Heart left ventricle (tissue), 16 donors: ENCODE results near the gene NLRC5. TPM values are rescaled to one million over a fixed set of nuclear protein-coding genes. Genes with fewer than 3 reads are reported as not detected.

Experiments used
- ATAC-seq, 4 donors: fragments of 200-7000 bp; cut with Tn5 transposase; one replicate each; pipeline ENCODE4 v1.9.1; 2020 to 2022; ENCODE audit warnings: moderate library complexity in 4 of 4, mild to moderate bottlenecking in 3 of 4, moderate number of reproducible peaks in 1 of 4
- DNase-seq, 5 donors: peaks; one replicate each; pipeline ENCODE4 v3.0.0-alpha.2; 2020
- H3K27ac ChIP-seq, 12 donors: fragments of 200-600 bp; sonication (generic) in 4 of 12; one replicate each; pipeline versions ENCODE4 v1.5.0 to v1.8.0; 2016 to 2022; ENCODE audit warnings: mild to moderate bottlenecking in 2 of 12
- H3K27me3 ChIP-seq, 9 donors: fragments of 200-600 bp; sonication (generic) in 2 of 9; one replicate each; pipeline versions ENCODE4 v1.5.1 to v1.8.0; 2016 to 2022; ENCODE audit warnings: mild to moderate bottlenecking in 3 of 9
- H3K36me3 ChIP-seq, 9 donors: fragments of 200-600 bp; sonication (generic) in 2 of 9; one replicate each; pipeline versions ENCODE4 v1.5.0 to v1.8.0; 2018 to 2022; ENCODE audit warnings: mild to moderate bottlenecking in 2 of 9
- H3K4me1 ChIP-seq, 12 donors: fragments of 200-600 bp; sonication (generic) in 4 of 12; one replicate each; pipeline versions ENCODE4 v1.5.0 to v1.8.0; 2016 to 2022; ENCODE audit warnings: mild to moderate bottlenecking in 3 of 12
- H3K4me3 ChIP-seq, 12 donors: fragments of 200-600 bp; sonication (generic) in 4 of 12; one replicate each; pipeline versions ENCODE4 v1.5.0 to v1.8.0; 2017 to 2022; ENCODE audit warnings: mild to moderate bottlenecking in 9 of 12, moderate library complexity in 4 of 12
- H3K9me3 ChIP-seq, 12 donors: fragments of 200-600 bp; sonication (generic) in 4 of 12; one replicate each; pipeline versions ENCODE4 v1.5.0 to v1.8.0; 2016 to 2022; ENCODE audit warnings: mild to moderate bottlenecking in 1 of 12
- POLR2A ChIP-seq, 2 donors: fragments of 450-650 bp; IDR thresholded peaks; one replicate each; pipeline ENCODE4 v1.6.1; 2017; ENCODE audit warnings: antibody characterized with exemption in 2 of 2, mild to moderate bottlenecking in 2 of 2, moderate library complexity in 2 of 2
- WGBS, 4 donors: extraction: QIAGEN DNeasy Blood & Tissue Kit in 2 of 4; methylation state at CpG; one replicate each; pipeline versions ENCODE4 v1.1.5 to v1.1.7; 2013 to 2018; 5-methylcytosine and 5-hydroxymethylcytosine counted together
- intact Hi-C, 10 donors: fragments of 100-400 bp; cut with DNase I; formaldehyde crosslinking; loops; one replicate each; pipeline versions ENCODE4 v1.11.1 to v1.14.2; 2022
- polyA plus RNA-seq, 2 donors: library from polyadenylated mRNA; stranded (reverse); fragments of 200-250 nt; gene quantifications; one replicate each; pipeline ENCODE4 v1.2.3, GENCODE V29; 2013
- total RNA-seq, 9 donors: library from RNA; depleted of rRNA in 2 of 9; stranded (reverse); fragments of >200 nt in 2 of 9; fragmentation: NEBNext Ultra II Directional in 3 of 9; extraction: Animal tissue kit (Norgen Biotek cat#: 25700) in 3 of 9; gene quantifications; one replicate each; pipeline versions ENCODE4 v1.1.0 to v1.2.4, GENCODE V29; 2016 to 2023
- TF ChIP-seq, protein P1 (sequence below), 12 donors: fragments of 200-600 bp; sonication (generic) in 4 of 12; IDR thresholded peaks; one replicate each; pipeline versions ENCODE4 v1.5.0 to v1.8.0; 2018 to 2022; ENCODE audit warnings: antibody characterized with exemption in 12 of 12, mild to moderate bottlenecking in 5 of 12
- donor health status: ischemic (EF 13 %, LVEDD 7.1; RV severe dilation, severe dysfunction).
- donor health status: healthy with polysubstance abuse.
- donor health status: DM: no; HTN: yes; CAD: no.
- donor health status: DM: no; HTN: no; CAD: no.
- donor health status: ischemic (EF 25% LVEDD 6.9; RV normal size, moderate dysfunction).
- donor health status: ischemic (EF 25% LVEDD 5.7; RV mildly dilated, moderate dysfunction).
- donor health status: healthy.
- donor health status: DM: yes; HTN: yes; CAD: no.
- donor health status: ischemic (EF 35%, LVEDD 5.7; RV mildly dilated, moderate dysfunction).
- donor health status: nonischemic (EF 11% LVEDD 7.7; RV severe dilation, severe dysfunction).
- donor health status: DM: yes; HTN: yes; CAD: no.
- donor health status: PGD.
- donor health status: ischemic (EF 29% LVEDD 5.4; RV normal size, mild dysfunction).
- donor health status: nonischemic (EF 23%, LVEDD 6.1; RV moderate dilation, normal function).

Gene NLRC5
- total and polyA plus RNA-seq, 11 donors: 5.8 to 98.6 (median 9.9) TPM

DNA sequence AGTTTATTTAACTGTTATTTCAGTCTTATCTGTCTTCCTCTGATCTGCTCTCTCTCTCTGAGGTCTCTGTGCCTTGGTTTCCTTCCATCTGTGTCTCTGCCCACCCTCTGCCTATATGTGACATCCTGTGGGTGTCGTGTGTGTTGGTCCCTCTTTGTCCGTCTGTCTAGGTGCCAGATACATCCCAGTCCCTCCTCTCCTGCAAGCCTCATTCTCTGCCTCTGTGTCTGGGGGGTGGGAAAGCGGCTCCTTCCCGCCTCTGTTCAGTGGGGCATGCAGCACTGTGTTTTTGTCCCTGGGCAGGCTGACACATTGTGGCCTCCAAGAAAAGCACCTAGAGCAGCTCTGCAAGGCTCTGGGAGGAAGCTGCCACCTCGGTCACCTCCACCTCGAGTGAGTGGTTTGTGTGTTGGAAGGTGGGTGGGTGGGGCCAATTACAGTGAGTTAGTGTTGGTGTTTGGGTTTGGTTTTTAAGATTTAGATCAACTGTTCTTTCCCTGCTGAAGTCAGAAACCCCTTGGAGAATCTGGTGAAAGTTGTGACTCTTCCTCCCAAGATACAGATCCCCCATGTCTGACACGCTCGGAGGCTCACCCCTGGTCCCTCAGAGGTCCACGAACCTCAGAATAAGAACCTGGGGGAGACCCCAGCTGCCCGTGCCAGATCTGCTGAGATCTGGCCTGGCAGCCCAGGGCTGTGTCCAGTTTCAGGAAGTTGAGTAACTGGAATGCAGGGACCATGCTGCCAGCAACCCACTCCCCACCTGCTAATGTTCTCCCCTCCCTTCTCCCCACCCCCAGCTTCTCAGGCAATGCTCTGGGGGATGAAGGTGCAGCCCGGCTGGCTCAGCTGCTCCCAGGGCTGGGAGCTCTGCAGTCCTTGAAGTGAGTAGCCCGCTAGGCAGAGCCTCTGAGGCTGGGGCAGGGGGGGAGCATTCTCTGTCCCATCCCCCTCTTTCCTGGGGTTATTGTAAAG lies 52.1 kb downstream of the NLRC5 start:
- Histone ChIP-seq H3K9me3 (no peaks in the 10 kb centered on the region), H3K4me3 (peak overlapping the region in 1 of 12 donors; percentile 33), H3K27me3 (no peaks in the 10 kb centered on the region), H3K4me1 (peaks cover 0 to 67% (median 6%) of the 10 kb centered on the region in 12 donors), H3K36me3 (peaks cover 0 to 97% (median 12%) of the 10 kb centered on the region in 9 donors), H3K27ac (peak overlapping the region in 2 of 12 donors; percentile 13 to 88)
- DNase-seq: no peak
- intact Hi-C loops: loop anchor here in 5 of 10 donors (5.0 to 10.0 kb wide), 5 partner anchors 59 to 177 kb away; partner anchors contain the start of genes CETP (in 2 of the 5) and SLC12A3 (in 2 of the 5)
- WGBS, 4 donors: 80 to 86% (median 81%) methylated on average over 10 to 12 of the region's 12 CpGs
- no peak for ATAC-seq
- TF ChIP-seq POLR2A (IDR thresholded peaks at IDR 0.05): no peak
- TF ChIP-seq, protein P1, sequence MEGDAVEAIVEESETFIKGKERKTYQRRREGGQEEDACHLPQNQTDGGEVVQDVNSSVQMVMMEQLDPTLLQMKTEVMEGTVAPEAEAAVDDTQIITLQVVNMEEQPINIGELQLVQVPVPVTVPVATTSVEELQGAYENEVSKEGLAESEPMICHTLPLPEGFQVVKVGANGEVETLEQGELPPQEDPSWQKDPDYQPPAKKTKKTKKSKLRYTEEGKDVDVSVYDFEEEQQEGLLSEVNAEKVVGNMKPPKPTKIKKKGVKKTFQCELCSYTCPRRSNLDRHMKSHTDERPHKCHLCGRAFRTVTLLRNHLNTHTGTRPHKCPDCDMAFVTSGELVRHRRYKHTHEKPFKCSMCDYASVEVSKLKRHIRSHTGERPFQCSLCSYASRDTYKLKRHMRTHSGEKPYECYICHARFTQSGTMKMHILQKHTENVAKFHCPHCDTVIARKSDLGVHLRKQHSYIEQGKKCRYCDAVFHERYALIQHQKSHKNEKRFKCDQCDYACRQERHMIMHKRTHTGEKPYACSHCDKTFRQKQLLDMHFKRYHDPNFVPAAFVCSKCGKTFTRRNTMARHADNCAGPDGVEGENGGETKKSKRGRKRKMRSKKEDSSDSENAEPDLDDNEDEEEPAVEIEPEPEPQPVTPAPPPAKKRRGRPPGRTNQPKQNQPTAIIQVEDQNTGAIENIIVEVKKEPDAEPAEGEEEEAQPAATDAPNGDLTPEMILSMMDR (IDR thresholded peaks at IDR 0.05): no peak

DNA sequence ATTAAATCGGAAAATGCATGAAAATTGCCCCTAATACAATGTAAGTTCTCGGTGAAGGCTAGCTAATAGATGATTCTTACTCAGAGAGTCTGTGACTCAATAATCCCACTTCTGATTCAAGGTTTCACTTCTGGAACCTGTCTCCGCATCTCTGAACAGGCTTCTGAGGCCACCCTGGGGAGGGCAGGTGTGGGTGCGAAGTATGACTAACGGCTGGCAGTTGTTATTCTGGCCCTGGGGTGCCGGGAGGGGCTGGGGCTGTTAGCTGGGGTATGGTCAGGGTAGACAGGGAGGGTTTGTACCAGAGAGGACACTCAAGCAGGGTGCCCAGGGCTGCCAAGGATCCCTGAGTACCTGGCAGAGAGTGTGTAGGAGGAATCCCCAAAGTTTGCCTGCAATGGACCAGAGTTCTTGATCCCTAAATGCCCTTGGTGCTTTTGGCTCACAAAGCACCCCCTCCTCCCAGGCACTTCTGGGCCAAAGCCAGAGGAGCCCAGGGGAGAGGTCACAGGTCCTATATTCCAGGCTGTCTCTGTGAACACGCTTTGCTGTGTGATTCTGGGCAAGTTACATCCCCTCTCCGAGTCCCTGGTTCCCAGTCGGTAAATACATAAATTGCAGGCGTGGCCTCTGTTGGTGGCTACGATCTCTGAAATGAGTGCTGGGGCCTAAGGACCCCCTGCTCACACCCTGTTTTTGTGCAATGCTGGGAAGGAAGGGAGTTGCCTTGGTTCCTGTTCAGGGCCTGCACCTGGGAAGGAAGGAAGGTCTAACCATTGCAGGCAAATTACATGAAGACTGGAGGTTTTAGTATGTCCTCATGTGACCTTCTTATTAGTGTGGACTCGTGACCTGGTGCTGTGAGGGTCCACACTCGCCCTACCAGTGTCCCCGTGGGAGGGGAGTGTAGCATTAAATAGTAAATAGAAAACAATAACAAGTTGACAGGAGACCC lies 53.1 kb downstream of the NLRC5 start:
- Histone ChIP-seq H3K36me3 (peaks cover 0 to 97% (median 15%) of the 10 kb centered on the region in 9 donors), H3K4me3 (peak overlapping the region in 1 of 12 donors; percentile 33), H3K27ac (peak overlapping the region in 2 of 12 donors; percentile 5 to 88), H3K27me3 (no peaks in the 10 kb centered on the region), H3K4me1 (peaks cover 0 to 57% (median 6%) of the 10 kb centered on the region in 12 donors), H3K9me3 (no peaks in the 10 kb centered on the region)
- no peak for DNase-seq
- intact Hi-C loops: loop anchor here in 5 of 10 donors (5.0 to 10.0 kb wide), 5 partner anchors 60 to 178 kb away; partner anchors contain the start of genes CETP (in 2 of the 5) and SLC12A3 (in 2 of the 5)
- 67 to 73% (median 71%) methylated on average over 14 of the region's 14 CpGs for WGBS, 4 donors
- TF ChIP-seq POLR2A (IDR thresholded peaks at IDR 0.05): no peak
- TF ChIP-seq, protein P1 (IDR thresholded peaks at IDR 0.05): no peak
- no peak for ATAC-seq

DNA sequence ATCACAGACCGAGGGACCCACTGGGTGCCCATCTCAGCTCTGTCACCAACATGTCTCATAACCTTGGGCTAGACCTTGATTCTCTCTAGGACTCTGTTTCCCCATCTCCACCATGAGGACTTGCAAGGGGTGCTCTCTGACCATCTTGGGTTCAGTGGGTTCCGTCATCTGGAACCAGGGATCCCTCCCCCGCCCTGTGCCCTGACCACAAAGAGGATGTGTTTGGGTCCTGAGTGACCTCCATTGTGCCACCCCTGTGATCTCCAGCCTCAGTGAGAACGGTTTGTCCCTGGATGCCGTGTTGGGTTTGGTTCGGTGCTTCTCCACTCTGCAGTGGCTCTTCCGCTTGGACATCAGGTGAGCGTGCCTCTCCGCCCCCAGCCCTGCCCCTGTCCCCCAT lies 53.9 kb downstream of the NLRC5 start:
- ATAC-seq: no peak
- Histone ChIP-seq H3K9me3 (no peaks in the 10 kb centered on the region), H3K27me3 (no peaks in the 10 kb centered on the region), H3K27ac (peak overlapping the region in 1 of 12 donors; percentile 88), H3K4me3 (no peak overlapping the region), H3K36me3 (peaks cover 0 to 97% (median 17%) of the 10 kb centered on the region in 9 donors), H3K4me1 (peaks cover 0 to 49% (median 6%) of the 10 kb centered on the region in 12 donors)
- TF ChIP-seq, protein P1 (IDR thresholded peaks at IDR 0.05): no peak
- TF ChIP-seq POLR2A (IDR thresholded peaks at IDR 0.05): no peak
- 93 to 97% (median 94%) methylated on average over 9 of the region's 9 CpGs for WGBS, 4 donors
- intact Hi-C loops: loop anchor here in 5 of 10 donors (5.0 to 10.0 kb wide), 5 partner anchors 61 to 178 kb away; partner anchors contain the start of genes CETP (in 2 of the 5) and SLC12A3 (in 2 of the 5)
- no peak for DNase-seq
